SK-N-SH (cell line): ENCODE data around the gene MEF2A. TPM values are rescaled to one million over a fixed set of nuclear protein-coding genes. Genes with fewer than 3 reads are reported as not detected.

ENCODE experiments used
- CTCF ChIA-PET: fragments of 300-600, 350-600 bp; formaldehyde crosslinking; extraction: SDS; loops from one replicate; lab custom pipeline; 2021; lab: Yijun Ruan, JAX
- POLR2A ChIA-PET: fragments of 350-600 bp; sonication (Branson Sonifier 250); formaldehyde crosslinking; extraction: SDS; loops from one replicate; lab custom pipeline; 2020; ENCODE audit warnings: antibody characterized with exemption, inconsistent platforms; lab: Yijun Ruan, JAX
- DNase-seq: peaks from one replicate; pipeline ENCODE4 v3.0.0; 2012
- H2AFZ ChIP-seq: fragments of 200-600 bp; sonication (generic); 2 replicates; pipeline ENCODE4 v1.8.1; 2016; ENCODE audit warnings: antibody characterized with exemption, mild to moderate bottlenecking, low read depth
- H3F3A ChIP-seq: fragments of 200-600 bp; sonication (generic); replicated peaks from 2 replicates; pipeline ENCODE3; 2016; ENCODE audit warnings: antibody characterized with exemption, mild to moderate bottlenecking; ENCODE audit not compliant: insufficient read depth
- H3K27ac ChIP-seq, 2 experiments: fragments of 200-500 bp in 1 of 2; fragments of 200-600 bp in 1 of 2; sonication (Bioruptor generic) in 1 of 2; sonication (generic), shearing (Covaris generic) in 1 of 2; 2 replicates each; pipeline versions ENCODE4 v1.5.1 to v1.6.1; 2014 to 2016; ENCODE audit warnings: low read depth in 2 of 2, inconsistent platforms in 1 of 2, low read length in 1 of 2, mild to moderate bottlenecking in 1 of 2, mixed read lengths in 1 of 2
- H3K27me3 ChIP-seq: fragments of 200-600 bp; sonication (generic), shearing (Covaris generic); 2 replicates; pipeline ENCODE4 v1.6.1; 2016; ENCODE audit warnings: mixed run types; ENCODE audit not compliant: insufficient read depth
- H3K36me3 ChIP-seq, 2 experiments: fragments of 200-500 bp in 1 of 2; fragments of 200-600 bp in 1 of 2; sonication (Bioruptor generic) in 1 of 2; sonication (generic) in 1 of 2; replicated peaks in 1 of 2; 2 replicates each; pipeline versions ENCODE3 to v1.5.1; 2014 to 2016; ENCODE audit warnings: low read length in 1 of 2, mild to moderate bottlenecking in 1 of 2; ENCODE audit not compliant: insufficient read depth in 2 of 2, control insufficient read depth in 1 of 2
- H3K4me1 ChIP-seq, 2 experiments: fragments of 200-500 bp in 1 of 2; fragments of 200-600 bp in 1 of 2; sonication (Bioruptor generic) in 1 of 2; sonication (generic), shearing (Covaris generic) in 1 of 2; 2 replicates each; pipeline versions ENCODE4 v1.5.1 to v1.6.1; 2014 to 2016; ENCODE audit warnings: low read depth in 1 of 2, low read length in 1 of 2, mixed run types in 1 of 2; ENCODE audit not compliant: insufficient read depth in 2 of 2, control insufficient read depth in 1 of 2
- H3K4me2 ChIP-seq: fragments of 200-600 bp; sonication (generic), shearing (Covaris generic); 2 replicates; pipeline ENCODE4 v1.6.1; 2017; ENCODE audit warnings: mixed run types
- H3K4me3 ChIP-seq, 2 experiments: fragments of 200-500 bp in 1 of 2; fragments of 200-600 bp in 1 of 2; sonication (Bioruptor generic) in 1 of 2; sonication (generic), shearing (Covaris generic) in 1 of 2; 2 replicates each; pipeline versions ENCODE4 v1.5.1 to v1.8.1; 2014 to 2016; ENCODE audit warnings: low read depth in 2 of 2, inconsistent platforms in 1 of 2, low read length in 1 of 2, mild to moderate bottlenecking in 1 of 2, mixed read lengths in 1 of 2, moderate library complexity in 1 of 2
- H3K79me2 ChIP-seq: fragments of 200-600 bp; sonication (generic); 2 replicates; pipeline ENCODE4 v1.8.1; 2017; ENCODE audit warnings: mild to moderate bottlenecking; ENCODE audit not compliant: insufficient read depth
- H3K9ac ChIP-seq: fragments of 200-600 bp; sonication (generic); 2 replicates; pipeline ENCODE4 v1.6.1; 2017; ENCODE audit warnings: mixed run types
- H3K9me2 ChIP-seq: fragments of 200-600 bp; sonication (generic); 2 replicates; pipeline ENCODE4 v1.6.1; 2017; ENCODE audit warnings: mixed run types
- H3K9me3 ChIP-seq: fragments of 200-600 bp; sonication (generic); 2 replicates; pipeline ENCODE4 v1.6.1; 2017; ENCODE audit warnings: mixed run types, mild to moderate bottlenecking, moderate library complexity
- H4K20me1 ChIP-seq: fragments of 200-600 bp; sonication (generic); 2 replicates; pipeline ENCODE4 v1.6.1; 2017; ENCODE audit warnings: mild to moderate bottlenecking, mixed run types; ENCODE audit not compliant: insufficient read depth
- FOSL2 ChIP-seq: IDR thresholded peaks from 2 replicates; pipeline ENCODE4 v1.4.0; 2012; ENCODE audit warnings: low read depth, mild to moderate bottlenecking, moderate library complexity, borderline replicate concordance
- FOXJ3 ChIP-seq: sonication (generic); formaldehyde crosslinking; IDR thresholded peaks from 2 replicates; pipeline ENCODE4 v1.5.1; 2020; ENCODE audit warnings: mild to moderate bottlenecking, missing genetic modification reagents
- JUND ChIP-seq: IDR thresholded peaks from 2 replicates; pipeline ENCODE4 v1.4.0; 2012
- NFIC ChIP-seq: IDR thresholded peaks from 2 replicates; pipeline ENCODE4 v1.4.0; 2012; ENCODE audit warnings: borderline replicate concordance
- PBX3 ChIP-seq: IDR thresholded peaks from 2 replicates; pipeline ENCODE4; 2012
- POLR2AphosphoS5 ChIP-seq: IDR thresholded peaks from 2 replicates; pipeline ENCODE4 v1.6.1; 2012; ENCODE audit warnings: low read depth, low read length
- RAD21 ChIP-seq: IDR thresholded peaks from 2 replicates; pipeline ENCODE4 v1.6.1; 2012; ENCODE audit warnings: mild to moderate bottlenecking, low read length
- REST ChIP-seq: IDR thresholded peaks from 2 replicates; pipeline ENCODE4 v1.6.1; 2012; ENCODE audit warnings: mild to moderate bottlenecking, low read depth, low read length, moderate library complexity
- TAF1 ChIP-seq: IDR thresholded peaks from 2 replicates; pipeline ENCODE4 v1.6.1; 2012; ENCODE audit warnings: low read depth, mild to moderate bottlenecking, low read length, moderate library complexity, borderline replicate concordance
- TCF12 ChIP-seq: IDR thresholded peaks from 2 replicates; pipeline ENCODE4 v1.4.0; 2012
- WGBS: methylation state at CpG from one replicate; pipeline ENCODE4 v1.1.6; 2017; ENCODE audit warnings: low lambda C conversion rate; 5-methylcytosine and 5-hydroxymethylcytosine counted together
- polyA plus RNA-seq, 3 experiments: library from polyadenylated mRNA; depleted of rRNA; stranded (reverse); fragments of >200 nt; gene quantifications; 2 replicates each; pipeline ENCODE4 v1.2.3, GENCODE V29; 2012
- TF ChIP-seq, protein P1 (sequence below): IDR thresholded peaks from 2 replicates; pipeline ENCODE4 v1.4.0; 2012; ENCODE audit warnings: low read depth, borderline replicate concordance
- TF ChIP-seq, protein P2 (sequence below): fragments of 150-350 bp; IDR thresholded peaks from 2 replicates; pipeline ENCODE4 v1.6.1; 2017; ENCODE audit warnings: antibody characterized with exemption, low read length, low read depth, borderline replicate concordance
- TF ChIP-seq, protein P3 (sequence below): fragments of 200-600 bp; sonication (generic); IDR thresholded peaks from 2 replicates; pipeline ENCODE4 v1.6.1; 2017; ENCODE audit warnings: antibody characterized with exemption, mild to moderate bottlenecking, moderate library complexity

The MEF2A gene
- polyA plus RNA-seq, 1 of the 3 experiments (the other 2 are of a cell fraction) = 20.9 TPM

DNA sequence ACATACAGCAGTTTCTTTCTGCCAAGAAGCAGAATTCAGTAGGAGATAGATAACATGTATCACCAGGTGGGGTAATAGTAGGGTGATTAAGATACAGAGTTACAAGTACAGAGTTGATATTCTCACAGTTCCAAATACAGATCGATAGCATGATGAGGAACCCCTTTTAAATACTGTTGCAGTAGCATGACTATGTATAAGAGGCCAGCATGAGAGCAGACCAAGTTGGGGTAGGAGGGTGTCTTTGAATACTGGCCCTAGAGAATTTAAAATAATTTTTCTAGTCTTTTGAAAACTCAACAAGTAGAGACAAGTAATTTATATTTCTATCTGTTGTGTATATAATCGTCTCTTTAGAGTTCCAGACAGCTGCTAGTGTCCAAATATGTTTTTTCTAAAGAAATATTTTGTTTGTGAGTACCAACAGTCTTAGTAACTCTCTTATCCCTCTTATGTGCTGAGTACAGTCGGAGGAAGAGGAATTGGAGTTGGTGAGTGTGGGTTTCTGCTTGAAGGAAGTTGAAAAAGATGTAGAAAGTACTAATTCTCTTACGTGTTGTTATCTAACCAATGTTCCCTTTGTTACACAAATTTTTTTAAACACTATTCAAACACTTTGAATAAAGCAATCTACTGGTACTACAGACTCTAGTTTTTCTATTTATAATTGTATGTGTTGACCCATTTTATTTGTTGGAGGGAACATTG lies 137.3 kb downstream of the MEF2A start:
- H3K27ac ChIP-seq = peak overlapping the region in 1 of 2 experiments; percentile 80
- H4K20me1 ChIP-seq = 0 out of 2 replicates have a peak, but pooled peaks cover 3% of the 10 kb centered on the region
- no peaks in the 10 kb centered on the region for H3K9me3 ChIP-seq
- H3K9ac ChIP-seq = no peak overlapping the region; the same call in 1 of the 2 replicates
- H3K4me1 ChIP-seq = peaks cover 11 to 26% of the 10 kb centered on the region in 2 experiments; a peak in 3 of 4 replicates
- WGBS = 89% methylated on average over 4 of the region's 4 CpGs
- no peaks in the 10 kb centered on the region for H3K9me2 ChIP-seq
- TF ChIP-seq JUND (no peak), FOXJ3 (no peak)
- POLR2A ChIA-PET = no interaction called here
- no peaks in the 10 kb centered on the region for H3K27me3 ChIP-seq
- no peak overlapping the region for H2AFZ ChIP-seq
- peak overlapping the region; percentile 58 for H3K4me2 ChIP-seq
- no peaks in the 10 kb centered on the region for H3K79me2 ChIP-seq
- no peak for DNase-seq
- CTCF ChIA-PET = interaction anchor here (0.6 to 5.9 kb wide), 28 partner anchors 11 to 603 kb away, joined by 3 to 132 read pairs (median 12); partner anchors contain the start of genes LYSMD4 and MEF2A
- H3K36me3 ChIP-seq = peaks cover 0 to 12% of the 10 kb centered on the region in 2 experiments
- peaks cover 17% of the 10 kb centered on the region for H3F3A ChIP-seq
- H3K4me3 ChIP-seq = no peak overlapping the region; a peak in 1 of 4 replicates

DNA sequence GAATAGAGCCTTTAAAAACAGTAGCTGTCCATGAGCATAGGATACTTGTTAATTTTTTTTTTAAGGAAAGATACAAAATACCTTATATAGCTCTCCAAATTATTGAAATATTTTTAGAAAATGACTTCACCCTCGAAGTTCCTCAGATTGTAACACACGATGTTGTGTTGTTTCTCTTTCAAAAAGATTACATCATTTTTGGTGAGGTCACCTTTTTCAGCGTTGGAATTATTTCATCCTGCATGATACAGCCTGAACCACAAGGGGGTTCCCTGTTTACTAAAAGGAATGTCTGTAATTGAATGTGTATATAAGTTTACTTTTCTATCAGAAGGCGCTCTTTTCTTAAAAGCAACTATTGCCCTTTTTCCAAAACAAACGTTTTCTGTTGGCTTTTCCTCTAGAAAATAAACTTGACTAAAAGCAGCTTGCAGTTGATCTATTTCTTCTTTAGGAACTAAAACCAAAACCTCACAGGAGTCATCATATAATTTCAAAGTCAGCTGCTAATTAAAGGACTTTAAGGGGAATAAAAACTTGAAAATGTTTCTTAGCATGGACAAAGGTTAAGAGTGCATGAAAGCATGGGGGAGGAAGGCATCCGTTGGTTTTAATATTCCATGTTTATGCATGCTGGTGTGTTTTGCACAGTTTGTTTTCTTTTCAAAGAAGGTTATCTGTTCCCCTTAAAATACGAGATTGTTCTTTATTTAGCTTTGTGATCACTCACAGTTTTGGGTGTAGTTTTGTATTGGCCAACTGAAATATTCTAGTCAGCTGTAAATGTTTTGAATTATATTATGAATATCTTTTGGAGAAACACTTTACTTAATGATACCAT lies 138.0 kb downstream of the MEF2A start:
- Histone ChIP-seq H3K79me2 (no peaks in the 10 kb centered on the region), H3K4me1 (peaks cover 19 to 33% of the 10 kb centered on the region in 2 experiments), H3K9ac (peak overlapping the region; percentile 41; the same call in 1 of the 2 replicates), H3K36me3 (peaks cover 0 to 12% of the 10 kb centered on the region in 2 experiments), H2AFZ (no peak overlapping the region), H3K9me2 (no peaks in the 10 kb centered on the region), H3K4me3 (peak overlapping the region in 1 of 2 experiments; percentile 16; a peak in 1 of 4 replicates), H3K27ac (peak overlapping the region; percentile 6 to 80; a peak in 3 of 4 replicates), H3F3A (peaks cover 17% of the 10 kb centered on the region), H3K27me3 (no peaks in the 10 kb centered on the region), H3K9me3 (no peaks in the 10 kb centered on the region), H3K4me2 (peak overlapping the region; percentile 58), H4K20me1 (0 out of 2 replicates have a peak, but pooled peaks cover 3% of the 10 kb centered on the region)
- 25% methylated on average over 7 of the region's 7 CpGs for WGBS
- ChIA-PET CTCF (interaction anchor here (0.6 to 5.9 kb wide), 92 partner anchors 11 to 605 kb away, joined by 3 to 132 read pairs (median 5); partner anchors contain the start of genes LRRC28, LYSMD4, MEF2A and SYNM), POLR2A (no interaction called here)
- no peak for DNase-seq
- TF ChIP-seq, protein P1, sequence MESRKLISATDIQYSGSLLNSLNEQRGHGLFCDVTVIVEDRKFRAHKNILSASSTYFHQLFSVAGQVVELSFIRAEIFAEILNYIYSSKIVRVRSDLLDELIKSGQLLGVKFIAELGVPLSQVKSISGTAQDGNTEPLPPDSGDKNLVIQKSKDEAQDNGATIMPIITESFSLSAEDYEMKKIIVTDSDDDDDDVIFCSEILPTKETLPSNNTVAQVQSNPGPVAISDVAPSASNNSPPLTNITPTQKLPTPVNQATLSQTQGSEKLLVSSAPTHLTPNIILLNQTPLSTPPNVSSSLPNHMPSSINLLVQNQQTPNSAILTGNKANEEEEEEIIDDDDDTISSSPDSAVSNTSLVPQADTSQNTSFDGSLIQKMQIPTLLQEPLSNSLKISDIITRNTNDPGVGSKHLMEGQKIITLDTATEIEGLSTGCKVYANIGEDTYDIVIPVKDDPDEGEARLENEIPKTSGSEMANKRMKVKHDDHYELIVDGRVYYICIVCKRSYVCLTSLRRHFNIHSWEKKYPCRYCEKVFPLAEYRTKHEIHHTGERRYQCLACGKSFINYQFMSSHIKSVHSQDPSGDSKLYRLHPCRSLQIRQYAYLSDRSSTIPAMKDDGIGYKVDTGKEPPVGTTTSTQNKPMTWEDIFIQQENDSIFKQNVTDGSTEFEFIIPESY = no peak
- TF ChIP-seq RAD21 (peak; percentile 18; the same call in 1 of the 2 replicates), POLR2AphosphoS5 (0 out of 2 replicates have a peak, but pooled peaks have one; percentile 24), TAF1 (no peak), REST (no peak), TCF12 (0 out of 2 replicates have a peak, but pooled peaks have one; percentile 6), NFIC (0 out of 2 replicates have a peak, but pooled peaks have one; percentile 11), FOSL2 (peak; percentile 35; the same call in 1 of the 2 replicates), PBX3 (no peak), JUND (0 out of 2 replicates have a peak, but pooled peaks have one; percentile 45)
- TF ChIP-seq, protein P2, sequence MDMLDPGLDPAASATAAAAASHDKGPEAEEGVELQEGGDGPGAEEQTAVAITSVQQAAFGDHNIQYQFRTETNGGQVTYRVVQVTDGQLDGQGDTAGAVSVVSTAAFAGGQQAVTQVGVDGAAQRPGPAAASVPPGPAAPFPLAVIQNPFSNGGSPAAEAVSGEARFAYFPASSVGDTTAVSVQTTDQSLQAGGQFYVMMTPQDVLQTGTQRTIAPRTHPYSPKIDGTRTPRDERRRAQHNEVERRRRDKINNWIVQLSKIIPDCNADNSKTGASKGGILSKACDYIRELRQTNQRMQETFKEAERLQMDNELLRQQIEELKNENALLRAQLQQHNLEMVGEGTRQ = no peak
- TF ChIP-seq, protein P3, sequence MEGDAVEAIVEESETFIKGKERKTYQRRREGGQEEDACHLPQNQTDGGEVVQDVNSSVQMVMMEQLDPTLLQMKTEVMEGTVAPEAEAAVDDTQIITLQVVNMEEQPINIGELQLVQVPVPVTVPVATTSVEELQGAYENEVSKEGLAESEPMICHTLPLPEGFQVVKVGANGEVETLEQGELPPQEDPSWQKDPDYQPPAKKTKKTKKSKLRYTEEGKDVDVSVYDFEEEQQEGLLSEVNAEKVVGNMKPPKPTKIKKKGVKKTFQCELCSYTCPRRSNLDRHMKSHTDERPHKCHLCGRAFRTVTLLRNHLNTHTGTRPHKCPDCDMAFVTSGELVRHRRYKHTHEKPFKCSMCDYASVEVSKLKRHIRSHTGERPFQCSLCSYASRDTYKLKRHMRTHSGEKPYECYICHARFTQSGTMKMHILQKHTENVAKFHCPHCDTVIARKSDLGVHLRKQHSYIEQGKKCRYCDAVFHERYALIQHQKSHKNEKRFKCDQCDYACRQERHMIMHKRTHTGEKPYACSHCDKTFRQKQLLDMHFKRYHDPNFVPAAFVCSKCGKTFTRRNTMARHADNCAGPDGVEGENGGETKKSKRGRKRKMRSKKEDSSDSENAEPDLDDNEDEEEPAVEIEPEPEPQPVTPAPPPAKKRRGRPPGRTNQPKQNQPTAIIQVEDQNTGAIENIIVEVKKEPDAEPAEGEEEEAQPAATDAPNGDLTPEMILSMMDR = peak; percentile 67
